Spleen (tissue), 7 donors: Measurements from ENCODE around the gene MAGEC3.

Experiments used
- CTCF ChIP-seq, 11 experiments: fragments of 200-600 bp in 7 of 11; fragments of 450-650 bp in 4 of 11; sonication (generic) in 4 of 11; IDR thresholded peaks in 8 of 11; conservative IDR thresholded peaks in 3 of 11; 1 replicate in 7 of 11; 2 replicates in 4 of 11; pipeline versions ENCODE4 v1.4.0 to v1.8.0; 2016 to 2021; ENCODE audit warnings: antibody characterized with exemption in 11 of 11, inconsistent platforms in 4 of 11, mild to moderate bottlenecking in 1 of 11
- POLR2A ChIP-seq, 3 donors: fragments of 450-650 bp; IDR thresholded peaks; one replicate each; pipeline ENCODE4 v1.5.1; 2017; ENCODE audit warnings: antibody characterized with exemption in 3 of 3, mild to moderate bottlenecking in 1 of 3
- POLR2AphosphoS5 ChIP-seq, 3 donors: sonication (generic); formaldehyde crosslinking; IDR thresholded peaks; one replicate each; pipeline ENCODE4 v1.5.1; 2017; ENCODE audit warnings: antibody characterized with exemption in 3 of 3
- donor health status: DM: no; HTN: no; CAD: no; lungs with moderate emphysema.
- donor health status: DM: no; HTN: no; CAD: no.
- donor health status: DM: no; HTN: no; CAD: no.

GRCh38 chrX:141791856-141792255 lies 46.3 kb upstream of the MAGEC3 start:
- no peak for TF ChIP-seq CTCF (IDR thresholded peaks at IDR 0.05 in 8 of 11, conservative IDR thresholded peaks at IDR 0.05 in 3 of 11)
- no peak for TF ChIP-seq POLR2A (IDR thresholded peaks at IDR 0.05)
- no peak for TF ChIP-seq POLR2AphosphoS5 (IDR thresholded peaks at IDR 0.05)
